Thymus (tissue), 11 donors: ENCODE data around the gene ZBTB7B. TPM values are rescaled to one million over a fixed set of nuclear protein-coding genes. Genes with fewer than 3 reads are reported as not detected.

Experiments used
- DNase-seq, 9 donors: peaks; one replicate each; pipeline ENCODE4 v3.0.0-alpha.2; 2013; ENCODE audit warnings: low spot score in 9 of 9, low read depth in 6 of 9, missing footprints in 1 of 9
- H3K27ac ChIP-seq, 2 donors: one replicate each; pipeline ENCODE4 v1.5.1; 2013; ENCODE audit warnings: control low read depth in 1 of 2, low read depth in 1 of 2, low read length in 1 of 2, mild to moderate bottlenecking in 1 of 2, moderate library complexity in 1 of 2
- H3K27me3 ChIP-seq, 2 donors: one replicate each; pipeline ENCODE4 v1.5.1; 2013; ENCODE audit warnings: low read length in 1 of 2; ENCODE audit not compliant: control insufficient read depth in 2 of 2, insufficient read depth in 1 of 2
- H3K36me3 ChIP-seq, 2 donors: one replicate each; pipeline ENCODE4 v1.5.1; 2013; ENCODE audit warnings: low read length in 1 of 2, mild to moderate bottlenecking in 1 of 2, moderate library complexity in 1 of 2; ENCODE audit not compliant: control insufficient read depth in 2 of 2, insufficient read depth in 2 of 2
- H3K4me1 ChIP-seq, 2 donors: one replicate each; pipeline ENCODE4 v1.5.1; 2013; ENCODE audit warnings: low read length in 2 of 2; ENCODE audit not compliant: control insufficient read depth in 2 of 2, insufficient read depth in 2 of 2
- H3K4me3 ChIP-seq, 2 donors: one replicate each; pipeline ENCODE4 v1.5.1; 2013; ENCODE audit warnings: low read length in 2 of 2, control low read depth in 1 of 2, mild to moderate bottlenecking in 1 of 2
- H3K9me3 ChIP-seq, 2 donors: one replicate each; pipeline ENCODE4 v1.5.1; 2013; ENCODE audit warnings: low read length in 1 of 2, mild to moderate bottlenecking in 1 of 2; ENCODE audit not compliant: control insufficient read depth in 2 of 2, insufficient read depth in 1 of 2
- WGBS: extraction: QIAGEN DNeasy Blood & Tissue Kit; methylation state at CpG from one replicate; pipeline ENCODE4 v1.1.7; 2013; 5-methylcytosine and 5-hydroxymethylcytosine counted together
- polyA plus RNA-seq: library from polyadenylated mRNA; stranded (reverse); fragments of 200-250 nt; gene quantifications from one replicate; pipeline ENCODE4 v1.2.3, GENCODE V29; 2013
- total RNA-seq: library from RNA; stranded (reverse); fragments of 120-200 nt; gene quantifications from one replicate; pipeline ENCODE4 v1.2.4, GENCODE V29; 2013
- donor health status: healthy.

ZBTB7B gene
- total and polyA plus RNA-seq, 2 donors = 12.1 to 21.9 TPM

GRCh38 chr1:155022927-155023236, 20.3 kb downstream of the ZBTB7B start:
- Histone ChIP-seq H3K27ac (no peak overlapping the region), H3K36me3 (no peaks in the 10 kb centered on the region), H3K4me1 (peaks cover 9 to 19% of the 10 kb centered on the region in 2 donors), H3K4me3 (no peak overlapping the region), H3K9me3 (peaks cover 0 to 1% of the 10 kb centered on the region in 2 donors), H3K27me3 (peaks cover 8 to 60% of the 10 kb centered on the region in 2 donors)
- WGBS = 67% methylated on average over 4 of the region's 4 CpGs
- no peak for DNase-seq

GRCh38 chr1:155023627-155024026, 21.0 kb downstream of the ZBTB7B start:
- no peak overlapping the region for H3K4me3 ChIP-seq
- no peak overlapping the region for H3K27ac ChIP-seq
- no peaks in the 10 kb centered on the region for H3K9me3 ChIP-seq
- H3K4me1 ChIP-seq = peaks cover 7 to 14% of the 10 kb centered on the region in 2 donors
- WGBS = 98% methylated on average over 5 of the region's 5 CpGs
- peaks cover 8 to 53% of the 10 kb centered on the region in 2 donors for H3K27me3 ChIP-seq
- no peaks in the 10 kb centered on the region for H3K36me3 ChIP-seq
- DNase-seq = no peak

GRCh38 chr1:155024315-155024714, 21.7 kb downstream of the ZBTB7B start:
- WGBS = 90% methylated on average over 9 of the region's 9 CpGs
- H3K36me3 ChIP-seq = no peaks in the 10 kb centered on the region
- no peak overlapping the region for H3K4me3 ChIP-seq
- peaks cover 8 to 51% of the 10 kb centered on the region in 2 donors for H3K27me3 ChIP-seq
- peaks cover 7% of the 10 kb centered on the region in 2 donors for H3K4me1 ChIP-seq
- no peak for DNase-seq
- no peak overlapping the region for H3K27ac ChIP-seq
- H3K9me3 ChIP-seq = no peaks in the 10 kb centered on the region

- peaks cover 0 to 6% of the 10 kb centered on the region in 2 donors for H3K9me3 ChIP-seq
- no peaks in the 10 kb centered on the region for H3K4me1 ChIP-seq
- no peak overlapping the region for H3K27ac ChIP-seq
- peaks cover 8 to 56% of the 10 kb centered on the region in 2 donors for H3K27me3 ChIP-seq
- DNase-seq = no peak
- 89% methylated on average over 9 of the region's 9 CpGs for WGBS
- H3K36me3 ChIP-seq = no peaks in the 10 kb centered on the region
- H3K4me3 ChIP-seq = no peak overlapping the region
Observed at GRCh38 chr1:155026154-155026553, 23.6 kb downstream of the ZBTB7B start.

- H3K36me3 ChIP-seq = no peaks in the 10 kb centered on the region
- no peaks in the 10 kb centered on the region for H3K4me1 ChIP-seq
- no peak overlapping the region for H3K27ac ChIP-seq
- 97% methylated on average over 6 of the region's 6 CpGs for WGBS
- H3K27me3 ChIP-seq = peaks cover 8 to 52% of the 10 kb centered on the region in 2 donors
- H3K4me3 ChIP-seq = no peak overlapping the region
- H3K9me3 ChIP-seq = peaks cover 0 to 6% of the 10 kb centered on the region in 2 donors
- DNase-seq = no peak
Observed at GRCh38 chr1:155026588-155026987, 24.0 kb downstream of the ZBTB7B start.

- Histone ChIP-seq H3K27ac (no peak overlapping the region), H3K4me3 (no peak overlapping the region), H3K27me3 (peaks cover 6 to 46% of the 10 kb centered on the region in 2 donors), H3K9me3 (peaks cover 0 to 6% of the 10 kb centered on the region in 2 donors), H3K4me1 (no peaks in the 10 kb centered on the region), H3K36me3 (no peaks in the 10 kb centered on the region)
- DNase-seq = no peak
- WGBS = 96% methylated on average over 16 of the region's 16 CpGs
Observed at GRCh38 chr1:155029513-155030242, 27.1 kb downstream of the ZBTB7B start.

GRCh38 chr1:155030243-155030795, 27.7 kb downstream of the ZBTB7B start:
- DNase-seq = no peak
- no peaks in the 10 kb centered on the region for H3K36me3 ChIP-seq
- peaks cover 6 to 46% of the 10 kb centered on the region in 2 donors for H3K27me3 ChIP-seq
- H3K4me3 ChIP-seq = no peak overlapping the region
- H3K27ac ChIP-seq = no peak overlapping the region
- H3K9me3 ChIP-seq = peaks cover 0 to 6% of the 10 kb centered on the region in 2 donors
- H3K4me1 ChIP-seq = no peaks in the 10 kb centered on the region
- WGBS = 94% methylated on average over 15 of the region's 15 CpGs

- 95% methylated on average over 11 of the region's 11 CpGs for WGBS
- Histone ChIP-seq H3K36me3 (no peaks in the 10 kb centered on the region), H3K27me3 (peaks cover 4 to 46% of the 10 kb centered on the region in 2 donors), H3K4me1 (no peaks in the 10 kb centered on the region), H3K9me3 (peaks cover 0 to 6% of the 10 kb centered on the region in 2 donors), H3K27ac (no peak overlapping the region), H3K4me3 (no peak overlapping the region)
- DNase-seq = no peak
Observed at GRCh38 chr1:155030899-155031298, 28.3 kb downstream of the ZBTB7B start.

- H3K27me3 ChIP-seq = peaks cover 0 to 52% of the 10 kb centered on the region in 2 donors
- 93% methylated on average over 12 of the region's 12 CpGs for WGBS
Observed at GRCh38 chr1:155032886-155033285, 30.3 kb downstream of the ZBTB7B start.

More at GRCh38 chr1:155032886-155033285, 30.3 kb downstream of the ZBTB7B start:
- no peak overlapping the region for H3K27ac ChIP-seq
- no peaks in the 10 kb centered on the region for H3K4me1 ChIP-seq
- H3K4me3 ChIP-seq = no peak overlapping the region
- no peaks in the 10 kb centered on the region for H3K36me3 ChIP-seq
- peaks cover 0 to 6% of the 10 kb centered on the region in 2 donors for H3K9me3 ChIP-seq
- no peak for DNase-seq
